HG03025 (cell line): ENCODE measurements around the gene TMEM184B.

ENCODE experiments used
- ATAC-seq: cut with Tn5 transposase; IDR thresholded peaks from one replicate; pipeline ENCODE4 v1.9.1; 2021; ENCODE audit warnings: mild to moderate bottlenecking, moderate library complexity; ENCODE audit not compliant: unreplicated experiment, low FRiP score

Gene TMEM184B

GRCh38 chr22:38284042-38284402 is 11.2 kb upstream of the TMEM184B start:
- no peak for ATAC-seq

GRCh38 chr22:38282397-38282796 is 9.6 kb upstream of the TMEM184B start:
- ATAC-seq = no peak

GRCh38 chr22:38276166-38276565 is 3.4 kb upstream of the TMEM184B start:
- no peak for ATAC-seq

- ATAC-seq = no peak
Measured at GRCh38 chr22:38273135-38273826, 471 bp upstream of the TMEM184B start.

GRCh38 chr22:38271927-38272372 is 860 bp downstream of the TMEM184B start:
- ATAC-seq = no peak

GRCh38 chr22:38271101-38271500 is 1.7 kb downstream of the TMEM184B start:
- ATAC-seq = no peak

- ATAC-seq = no peak
Measured at GRCh38 chr22:38270091-38270992, 2.5 kb downstream of the TMEM184B start.

GRCh38 chr22:38269466-38269865 is 3.3 kb downstream of the TMEM184B start:
- no peak for ATAC-seq

GRCh38 chr22:38267086-38267485 is 5.7 kb downstream of the TMEM184B start:
- no peak for ATAC-seq

- ATAC-seq = no peak
Measured at GRCh38 chr22:38266120-38266519, 6.7 kb downstream of the TMEM184B start.

GRCh38 chr22:38264322-38264843 is 8.4 kb downstream of the TMEM184B start:
- no peak for ATAC-seq

GRCh38 chr22:38262051-38262795 is 10.6 kb downstream of the TMEM184B start:
- no peak for ATAC-seq

GRCh38 chr22:38260761-38261681 is 11.8 kb downstream of the TMEM184B start:
- no peak for ATAC-seq

GRCh38 chr22:38259370-38259769 is 13.4 kb downstream of the TMEM184B start:
- no peak for ATAC-seq

GRCh38 chr22:38258895-38259294 is 13.9 kb downstream of the TMEM184B start:
- no peak for ATAC-seq

GRCh38 chr22:38257650-38258250 is 15.1 kb downstream of the TMEM184B start:
- no peak for ATAC-seq

- no peak for ATAC-seq
Measured at GRCh38 chr22:38257181-38257580, 15.6 kb downstream of the TMEM184B start.

- no peak for ATAC-seq
Measured at GRCh38 chr22:38255697-38256096, 17.1 kb downstream of the TMEM184B start.

- ATAC-seq = no peak
Measured at GRCh38 chr22:38251341-38251692, 21.5 kb downstream of the TMEM184B start.
